Measurements from ENCODE around the gene FAM168A.

The FAM168A gene

GRCh38 chr11:73361953-73362776, 235.7 kb downstream of the FAM168A start:
- no peak for DNase-seq

GRCh38 chr11:73360743-73361369, 237.1 kb downstream of the FAM168A start:
- no peak for DNase-seq

GRCh38 chr11:73359930-73360742, 237.8 kb downstream of the FAM168A start:
- no peak for DNase-seq

- DNase-seq: no peak
These were observed 238.6 kb downstream of the FAM168A start for GRCh38 chr11:73359341-73359740.

GRCh38 chr11:73358071-73358470, 239.8 kb downstream of the FAM168A start:
- no peak for DNase-seq

GRCh38 chr11:73356979-73357860, 240.7 kb downstream of the FAM168A start:
- no peak for DNase-seq

- no peak for DNase-seq
These were observed 242.8 kb downstream of the FAM168A start for GRCh38 chr11:73355109-73355508.

GRCh38 chr11:73353422-73353821, 244.5 kb downstream of the FAM168A start:
- DNase-seq: no peak

GRCh38 chr11:73350908-73351636, 246.8 kb downstream of the FAM168A start:
- DNase-seq: peak; percentile 73

Measured in activated CD8-positive, alpha-beta memory T cell treated with anti-CD3 and anti-CD28 coated beads, Interleukin-2, amount 50 U/mL, for 48 hours (primary cell).